HG02763 (cell line): ENCODE results near the gene NAV3.
"Not testable (repeated sequence)": the region's sequence is repeated elsewhere in the genome, so short reads cannot be mapped to it uniquely, and the experiment has no call there.

ENCODE experiments used
- ATAC-seq: cut with Tn5 transposase; IDR thresholded peaks from one replicate; pipeline ENCODE4 v1.9.1; 2021; ENCODE audit warnings: mild to moderate bottlenecking, moderate library complexity; ENCODE audit not compliant: unreplicated experiment

NAV3 gene

DNA sequence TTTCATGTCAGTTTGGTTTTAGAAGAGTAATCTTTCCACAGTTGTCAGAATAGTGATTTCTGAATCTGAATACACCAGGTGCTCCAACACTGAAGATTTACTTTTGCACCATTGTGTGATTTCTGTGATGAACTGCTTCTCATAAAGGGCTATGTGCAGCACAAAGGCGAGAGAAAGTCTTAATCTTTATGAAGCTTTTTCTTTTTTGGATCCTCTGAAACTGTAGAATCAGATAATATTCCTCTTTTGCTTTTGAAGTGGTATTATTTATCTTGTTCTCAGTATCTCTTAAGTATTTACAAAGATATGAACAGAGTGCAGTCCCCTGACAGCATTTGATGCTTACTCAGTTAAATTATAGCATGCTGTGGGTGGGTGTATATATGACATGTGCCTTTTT, 207.8 kb downstream of the NAV3 start:
- no peak for ATAC-seq

DNA sequence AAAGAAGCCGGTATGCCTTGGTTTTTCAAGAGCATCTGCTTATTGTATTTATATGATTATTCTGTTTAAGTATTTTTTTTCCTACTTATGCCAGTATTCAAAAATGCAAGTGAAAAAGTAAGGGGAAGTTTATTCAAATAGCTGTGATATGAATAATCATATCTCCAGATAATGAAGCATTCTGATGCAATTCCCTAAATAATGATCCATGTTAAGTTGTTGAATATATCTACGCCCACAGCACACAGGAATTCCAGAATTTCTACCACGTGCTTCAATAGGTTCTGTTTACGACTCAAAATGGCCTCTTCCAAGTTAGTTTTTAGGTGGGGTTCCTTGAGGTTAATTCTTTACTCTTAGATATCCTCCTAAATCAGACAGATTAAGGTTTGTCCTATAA, 208.3 kb downstream of the NAV3 start:
- ATAC-seq, result no peak

DNA sequence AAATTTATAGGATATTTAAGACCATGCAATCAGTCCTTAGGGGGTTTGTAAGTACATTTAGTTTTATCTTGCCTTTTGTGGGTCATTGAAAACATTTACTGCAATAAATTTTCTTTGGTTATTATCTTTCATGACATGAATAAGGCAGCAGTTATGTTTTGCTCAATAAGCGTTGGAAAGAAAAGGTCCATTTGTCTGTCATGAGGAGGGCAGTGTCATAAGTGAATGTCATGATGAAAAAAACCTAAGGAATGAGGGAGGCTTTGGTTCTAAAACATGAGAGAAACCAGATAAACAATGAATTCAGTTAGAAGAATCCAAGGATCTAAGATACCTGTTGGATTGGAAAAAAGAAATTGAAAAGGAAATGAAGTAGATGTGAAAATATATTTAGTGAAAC, 209.4 kb downstream of the NAV3 start:
- ATAC-seq, result no peak

DNA sequence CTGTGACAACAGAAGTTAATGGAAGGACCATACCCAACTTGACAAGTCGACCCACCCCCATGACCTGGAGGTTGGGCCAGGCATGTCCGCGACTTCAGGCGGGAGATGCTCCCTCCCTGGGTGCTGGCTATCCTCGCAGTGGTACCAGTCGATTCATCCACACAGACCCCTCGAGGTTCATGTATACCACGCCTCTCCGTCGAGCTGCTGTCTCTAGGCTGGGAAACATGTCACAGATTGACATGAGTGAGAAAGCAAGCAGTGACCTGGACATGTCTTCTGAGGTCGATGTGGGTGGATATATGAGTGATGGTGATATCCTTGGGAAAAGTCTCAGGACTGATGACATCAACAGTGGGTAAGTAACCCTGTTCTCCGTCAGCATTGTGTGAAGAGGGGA, 220.1 kb downstream of the NAV3 start:
- no peak for ATAC-seq

DNA sequence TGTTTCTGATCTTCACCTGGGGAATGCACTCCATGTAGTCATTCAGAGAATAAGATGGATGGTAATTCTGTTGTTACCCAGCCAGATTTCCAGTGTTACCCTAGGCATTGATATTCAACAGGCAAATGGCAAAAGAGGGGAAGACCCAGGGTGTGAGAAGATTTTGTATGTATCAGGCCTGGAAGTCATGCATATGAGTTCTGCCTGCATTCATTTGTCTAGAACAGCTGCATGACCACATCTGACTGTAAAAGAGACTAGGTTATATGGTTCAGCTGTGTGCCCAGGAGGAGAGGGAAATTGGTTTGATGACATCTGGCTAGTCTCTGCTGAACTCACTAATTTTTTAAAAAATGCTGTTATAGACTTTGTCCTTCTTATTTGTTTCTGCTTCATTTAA, 224.9 kb downstream of the NAV3 start:
- no peak for ATAC-seq

DNA sequence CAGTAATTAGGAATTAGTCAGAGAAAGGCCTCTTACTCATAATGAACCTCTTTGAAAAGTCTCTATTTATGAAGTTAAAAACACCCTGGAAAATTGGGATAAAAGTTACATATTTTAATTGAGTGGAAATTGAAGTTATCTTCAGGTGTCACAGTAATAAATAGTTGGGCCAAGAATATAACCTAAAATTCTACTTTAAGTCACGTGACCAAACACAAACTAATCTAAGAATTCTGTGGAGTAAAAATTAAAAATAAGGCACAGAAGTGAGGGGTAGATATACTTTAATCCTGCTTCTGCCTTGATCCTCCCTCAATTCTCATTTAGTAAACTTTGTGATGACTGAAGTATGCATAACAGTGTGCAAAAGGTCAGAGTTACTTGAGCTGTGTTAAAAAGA, 226.4 kb downstream of the NAV3 start:
- no peak for ATAC-seq

DNA sequence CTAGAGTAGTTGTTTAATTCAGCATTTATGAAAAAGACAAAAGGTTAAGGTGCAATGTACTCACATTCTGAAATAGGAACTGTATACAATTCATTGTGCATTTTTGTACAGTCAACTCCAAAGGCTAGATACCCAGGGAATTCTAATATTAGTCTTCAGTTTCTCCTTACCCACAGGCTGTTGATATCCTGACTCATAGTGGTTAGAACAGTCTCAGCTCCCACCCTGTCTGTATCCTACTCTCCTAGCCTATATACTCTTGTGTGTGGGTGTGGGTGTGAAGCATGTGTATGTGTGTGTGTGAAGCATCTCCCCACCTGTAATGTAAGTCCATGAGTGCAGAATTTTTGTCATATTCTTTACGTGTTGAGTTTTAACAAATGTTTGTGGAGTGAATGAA, 229.5 kb downstream of the NAV3 start:
- no peak for ATAC-seq

DNA sequence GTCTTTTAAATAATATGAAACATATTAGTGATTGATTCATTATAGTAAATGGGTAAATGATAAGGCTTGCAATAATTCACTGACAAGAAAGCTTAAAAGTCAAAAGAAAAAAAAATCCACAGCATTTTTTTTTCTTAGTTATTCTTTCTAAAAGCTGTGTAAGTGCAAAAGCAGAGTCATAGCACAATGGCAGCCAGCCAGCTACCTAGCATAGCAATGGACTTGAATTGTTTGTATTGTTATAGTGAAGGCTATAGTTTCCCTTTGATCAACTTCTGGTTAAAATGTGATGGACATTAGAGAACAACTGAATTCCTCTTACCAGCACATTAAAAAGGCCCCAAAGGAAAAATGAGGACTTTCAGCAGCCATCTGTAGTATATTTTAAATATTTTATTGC, 232.1 kb downstream of the NAV3 start:
- ATAC-seq, result no peak

DNA sequence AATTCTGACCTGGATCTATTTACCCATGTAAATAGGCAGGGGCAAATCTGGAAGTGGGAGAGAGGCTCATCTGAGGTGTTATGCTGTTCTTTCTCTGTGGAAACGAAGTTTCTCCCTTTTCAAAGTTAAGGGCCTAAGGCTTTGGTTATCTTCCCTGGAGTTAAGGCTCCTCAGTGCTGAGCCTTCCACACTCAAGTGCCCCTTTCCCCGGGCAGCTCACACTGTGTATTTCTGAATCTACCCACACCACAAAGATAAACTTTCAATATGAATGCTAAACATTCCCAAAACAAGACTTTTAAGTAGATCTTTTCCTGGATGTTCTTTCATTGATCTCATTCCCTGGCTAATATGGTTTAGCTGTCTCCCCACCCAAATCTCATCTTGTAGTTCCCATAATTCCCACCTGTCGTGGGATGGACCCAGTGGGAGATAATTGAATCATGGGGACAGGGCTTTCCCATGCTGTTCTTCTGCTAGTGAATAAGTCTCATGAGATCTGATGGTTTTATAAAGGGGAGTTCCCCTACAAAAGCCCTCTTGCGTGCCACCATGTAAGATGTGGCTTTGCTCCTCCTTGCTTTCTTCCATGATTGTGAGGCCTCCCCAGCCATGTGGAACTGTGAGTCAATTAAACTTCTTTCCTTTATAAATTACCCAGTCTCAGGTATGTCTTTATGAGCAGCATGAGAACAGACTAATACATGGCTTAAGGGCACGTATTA, 251.1 kb downstream of the NAV3 start:
- no peak for ATAC-seq

DNA sequence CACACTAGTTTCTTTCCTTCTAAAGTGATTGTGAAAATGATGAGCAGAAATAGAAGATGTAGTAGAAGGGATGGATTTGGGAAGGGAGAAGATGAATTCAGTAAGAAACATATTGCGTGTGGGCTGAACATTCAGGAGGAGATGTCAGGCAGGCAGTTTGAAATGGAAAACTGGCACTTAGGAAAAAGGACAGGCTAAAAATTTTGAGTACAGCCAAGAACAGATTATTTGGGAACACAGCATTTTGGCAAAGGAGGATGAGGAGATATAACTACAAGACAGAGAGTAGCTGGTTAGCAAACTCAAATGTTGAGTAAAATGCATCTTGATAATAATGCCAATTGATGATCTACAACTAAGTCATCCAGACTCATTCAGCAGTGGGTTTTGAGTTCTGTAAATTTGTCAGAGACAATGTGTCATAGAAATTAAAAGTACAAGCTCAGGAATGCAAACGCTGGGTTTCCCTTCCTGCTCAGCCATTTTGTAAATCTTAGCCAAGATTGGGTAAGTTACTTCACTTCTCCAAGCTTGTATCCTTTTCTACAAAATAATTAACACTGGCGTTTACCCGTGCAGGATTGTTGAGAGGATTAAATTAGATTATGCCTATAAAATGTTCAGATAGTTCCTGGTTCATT, 255.0 kb downstream of the NAV3 start:
- ATAC-seq, result no peak

DNA sequence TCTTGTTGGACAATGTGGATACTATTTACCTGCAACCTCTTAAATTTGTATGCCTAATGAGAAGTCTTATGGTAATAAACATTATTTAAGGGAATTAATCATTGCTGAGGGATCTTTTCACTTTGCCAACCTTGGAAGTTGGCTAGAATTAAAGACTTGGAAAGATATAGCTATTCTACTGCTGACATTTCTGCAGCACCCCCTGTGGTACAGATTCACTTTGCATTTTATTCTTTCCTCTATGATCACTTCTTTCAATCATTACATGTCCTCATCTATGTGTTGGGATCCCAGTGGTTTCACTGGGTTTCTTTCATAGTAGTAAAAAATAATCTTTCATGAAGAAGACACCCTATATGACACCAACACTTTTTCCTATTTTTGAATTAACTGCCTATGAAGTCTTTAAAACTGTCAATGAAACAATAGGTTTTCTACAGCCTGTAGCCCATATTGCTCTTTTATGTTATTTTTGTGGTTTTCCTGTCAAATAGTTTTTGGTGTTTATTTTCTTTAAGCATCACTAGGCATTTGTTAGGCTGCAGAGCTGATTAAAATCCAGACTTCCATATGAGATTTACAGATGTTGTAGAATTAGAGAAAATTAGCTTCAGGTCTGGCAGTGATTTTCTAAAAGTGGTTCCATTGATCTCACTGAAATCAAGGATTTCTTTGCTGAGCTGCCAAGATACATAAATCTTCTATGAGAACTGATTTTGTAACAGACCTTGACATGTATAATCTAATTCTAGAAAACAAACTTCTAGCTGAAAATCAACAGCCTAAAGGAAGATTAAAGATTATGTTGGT, 256.1 kb downstream of the NAV3 start:
- ATAC-seq, result no peak

DNA sequence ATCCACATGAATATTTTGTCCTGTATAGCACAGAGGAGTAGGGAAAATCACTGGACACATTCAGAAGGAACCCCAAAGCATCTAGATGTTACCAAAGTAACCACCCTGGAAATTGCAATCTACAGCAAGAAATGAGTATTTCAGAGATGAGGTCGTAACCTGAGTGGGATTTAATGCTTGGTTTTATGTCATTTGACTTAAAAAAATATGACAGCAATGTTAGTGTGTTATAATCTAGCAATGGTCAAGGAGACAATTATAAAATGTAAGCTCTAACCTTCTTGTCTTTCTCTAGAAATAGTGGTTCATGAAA, 256.6 kb downstream of the NAV3 start:
- ATAC-seq, result no peak

DNA sequence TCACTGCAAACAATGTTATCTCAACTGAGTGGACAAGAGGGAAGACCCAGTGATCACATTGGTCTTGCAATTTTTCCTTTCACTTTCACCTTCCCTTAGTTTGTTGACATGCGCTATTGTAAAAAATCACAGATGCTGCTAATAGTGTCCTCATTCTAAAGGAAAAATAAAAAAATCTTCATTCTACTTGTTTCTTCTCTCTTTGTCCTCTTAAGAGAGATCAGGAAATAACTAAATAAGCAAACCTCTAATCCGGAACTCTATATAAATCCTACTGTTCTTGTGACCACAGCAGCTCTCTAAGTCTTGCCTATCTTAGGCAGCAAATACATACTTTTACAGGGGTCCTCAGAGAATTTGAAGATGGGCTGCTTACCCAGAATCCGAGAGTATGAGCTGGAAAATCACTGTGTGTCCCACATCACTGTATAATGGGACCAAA, 257.7 kb downstream of the NAV3 start:
- ATAC-seq, result no peak

DNA sequence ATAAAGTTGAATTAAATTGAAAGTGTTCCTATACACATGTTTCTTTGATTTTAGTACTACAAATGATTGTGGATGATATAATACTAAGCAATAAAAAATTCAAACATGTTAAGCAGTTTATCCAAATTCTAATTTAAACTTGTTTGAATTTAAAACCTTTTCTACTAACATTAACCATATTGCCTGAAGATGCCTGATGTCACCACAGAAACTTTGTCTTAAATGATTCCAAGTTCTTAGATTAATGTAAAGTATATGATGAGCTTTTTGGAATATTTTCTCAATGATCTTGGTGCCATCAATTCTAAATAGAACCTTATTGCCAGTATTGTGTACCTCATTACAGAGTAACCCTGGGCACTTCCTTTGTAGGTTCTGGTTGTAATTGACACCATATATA, 259.6 kb downstream of the NAV3 start:
- ATAC-seq, result no peak

DNA sequence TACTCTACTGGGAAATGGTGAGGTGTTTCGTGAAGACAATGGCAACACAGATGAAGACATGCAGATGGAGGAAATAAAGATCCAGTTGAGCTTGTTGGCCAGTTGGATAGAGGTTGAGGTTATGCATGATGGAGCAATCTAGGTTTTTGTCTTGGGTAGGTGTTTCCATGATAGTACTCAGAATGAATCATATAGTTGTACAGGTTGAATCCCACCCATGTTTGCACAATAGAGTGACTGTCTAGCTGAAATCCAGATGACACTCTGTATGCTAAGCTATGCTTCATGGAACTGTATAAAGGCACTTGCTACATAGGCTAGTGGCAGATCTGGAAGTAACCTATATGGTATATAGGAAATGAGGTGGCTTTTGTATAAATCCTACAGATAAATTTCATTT, 264.9 kb downstream of the NAV3 start:
- ATAC-seq, result no peak

DNA sequence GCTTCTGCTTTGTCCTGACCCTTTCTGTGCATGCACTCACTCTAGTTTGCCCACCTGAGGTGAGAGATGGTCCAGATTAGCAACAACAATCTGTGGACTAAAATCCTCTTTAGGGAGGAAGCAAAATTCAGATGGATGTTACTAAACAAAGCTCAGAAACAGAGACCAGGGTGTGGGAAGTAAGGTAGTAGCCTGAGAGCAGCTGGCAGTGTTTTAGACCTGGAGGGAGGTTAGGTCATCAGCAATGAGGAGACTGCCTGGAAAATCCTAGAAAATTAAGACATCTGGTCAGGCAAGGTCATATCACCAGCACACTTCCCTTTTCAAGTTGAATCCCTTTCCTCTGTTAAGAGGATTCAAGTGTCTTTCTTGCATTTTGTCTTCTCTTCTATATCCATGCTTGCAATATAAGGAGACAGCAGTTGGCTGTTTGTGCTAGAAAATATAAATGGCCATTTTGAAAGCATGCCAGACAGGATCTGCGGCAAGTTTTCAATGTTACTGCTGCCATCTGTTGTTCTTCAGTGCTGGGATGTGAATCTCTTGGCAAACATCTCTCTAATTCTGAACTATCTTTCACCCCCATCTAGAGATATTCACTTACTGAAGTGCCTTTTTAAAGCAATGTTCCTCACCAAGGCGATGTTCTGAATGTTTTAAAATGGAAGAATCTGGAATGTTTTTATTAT, 266.4 kb downstream of the NAV3 start:
- no peak for ATAC-seq

DNA sequence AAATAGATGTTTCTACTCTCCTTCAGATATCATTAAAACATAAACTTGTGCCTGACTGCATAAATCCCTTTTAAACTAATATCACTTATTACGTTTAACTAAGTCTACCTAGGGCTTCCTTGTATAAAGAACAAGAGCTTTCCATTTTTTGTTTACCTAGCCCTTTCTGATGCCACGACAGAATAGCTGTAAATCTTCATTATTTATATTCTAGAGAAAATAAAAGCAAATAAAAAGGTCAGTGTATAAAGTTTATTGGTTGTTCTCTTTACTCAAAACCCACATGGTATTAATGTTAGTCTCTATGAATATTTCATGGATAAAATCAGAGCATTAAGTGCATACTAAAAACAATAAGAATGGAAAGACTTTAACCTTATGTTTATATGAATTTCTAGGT, 269.1 kb downstream of the NAV3 start:
- ATAC-seq, result no peak

DNA sequence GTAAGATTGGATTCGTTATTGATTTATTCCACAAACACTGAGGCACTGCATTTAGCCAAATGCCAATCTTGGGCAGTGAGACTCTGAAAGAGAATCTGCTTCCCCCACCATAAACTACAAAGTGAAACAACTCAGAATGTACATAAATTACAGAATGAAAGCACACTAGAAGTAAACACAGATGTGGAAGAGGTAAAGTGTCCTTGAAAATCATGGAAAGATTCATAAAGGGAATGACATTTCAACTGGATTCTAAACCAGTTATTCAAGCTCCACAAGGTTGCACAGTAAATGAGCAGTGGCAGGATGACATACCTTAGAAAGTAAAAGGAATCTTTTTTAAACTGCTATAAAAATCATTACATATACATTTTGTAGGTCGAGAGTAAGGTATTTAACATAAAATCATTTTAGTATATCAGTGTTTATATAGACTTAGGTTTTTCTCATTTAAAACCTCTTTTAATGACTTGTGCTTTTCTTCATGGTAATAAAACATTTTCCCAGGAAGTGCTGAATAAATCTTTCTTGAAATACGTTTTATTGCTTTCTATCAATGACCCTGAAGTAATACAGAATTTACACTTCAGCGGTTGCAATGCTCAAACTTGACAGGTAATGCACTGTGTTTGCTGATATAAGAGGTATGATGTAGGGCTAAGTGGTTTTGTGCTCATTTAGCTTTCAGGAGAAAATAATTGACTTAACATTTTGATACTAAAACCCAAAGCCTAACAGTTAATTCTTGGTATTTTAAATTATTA, 270.6 kb downstream of the NAV3 start:
- no peak for ATAC-seq

DNA sequence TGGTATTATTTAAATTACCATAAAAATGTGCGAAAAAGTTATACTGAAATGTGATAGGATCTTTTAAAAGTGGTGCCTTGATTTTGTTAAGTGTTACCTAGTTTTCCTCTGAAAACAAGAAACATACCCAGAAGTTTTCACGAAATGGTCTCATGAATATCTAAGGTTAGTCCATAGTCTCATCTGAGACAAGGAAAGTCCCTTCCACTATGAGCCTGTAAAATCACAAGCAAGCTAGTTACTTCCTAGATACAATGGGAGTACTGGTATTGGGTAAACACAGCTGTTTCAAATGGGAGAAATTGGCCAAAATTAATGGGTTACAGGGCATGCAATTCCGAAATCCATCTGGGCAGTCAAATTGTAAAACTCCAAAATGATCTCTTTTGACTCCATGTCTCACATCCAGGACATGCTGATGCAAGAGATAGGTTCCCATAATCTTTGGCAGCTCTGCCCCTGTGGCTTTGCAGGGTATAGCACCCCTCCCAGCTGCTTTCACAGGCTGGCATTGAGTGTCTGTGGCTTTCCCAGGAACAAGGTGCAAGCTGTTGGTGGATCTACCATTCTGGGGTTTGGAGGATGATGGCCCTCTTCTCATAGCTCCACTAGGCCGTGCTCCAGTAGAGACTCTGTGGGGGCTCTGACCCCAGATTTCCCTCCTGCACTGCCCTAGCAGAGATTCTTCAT, 271.4 kb downstream of the NAV3 start:
- ATAC-seq, result no peak

DNA sequence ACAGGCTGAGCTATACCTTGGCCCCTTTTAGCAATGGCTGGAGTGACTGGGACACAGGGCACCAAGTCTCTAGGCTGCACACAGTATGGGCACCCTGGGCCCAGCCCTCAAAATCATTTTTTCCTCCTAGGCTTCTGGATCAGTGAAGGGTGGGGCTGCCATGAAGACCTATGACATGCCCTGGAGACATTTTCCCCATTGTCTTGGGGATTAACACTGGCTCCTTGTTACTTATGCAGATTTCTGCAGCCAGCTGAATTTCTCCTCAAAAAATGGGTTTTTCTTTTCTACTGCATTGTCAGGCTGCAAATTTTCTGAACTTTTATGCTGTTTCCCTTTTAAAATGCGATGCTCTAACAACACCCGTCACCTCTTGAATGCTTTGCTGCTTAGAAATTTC, 272.1 kb downstream of the NAV3 start:
- ATAC-seq, result not testable (repeated sequence)
